Activated B cell treated with CpG ODN at 0.5 μM for 24 hours (primary cell): ENCODE results near the gene CTSC. TPM values are rescaled to one million over a fixed set of nuclear protein-coding genes. Genes with fewer than 3 reads are reported as not detected.

Source experiments
- ATAC-seq: fragments of 200-7000 bp; cut with Tn5 transposase; one replicate; pipeline ENCODE4 v1.10.0; 2021; ENCODE audit warnings: low read depth, mild to moderate bottlenecking, moderate library complexity
- CTCF ChIA-PET: fragments of 350-600 bp; sonication (Branson Sonifier 250); formaldehyde crosslinking; loops from one replicate; lab custom pipeline; 2021; ENCODE audit warnings: antibody characterized with exemption; lab: Charles Lee
- POLR2A ChIA-PET: fragments of 350-600 bp; sonication (Branson Sonifier 250); formaldehyde crosslinking; loops from one replicate; lab custom pipeline; 2021; ENCODE audit warnings: antibody characterized with exemption; lab: Charles Lee
- DNase-seq: peaks from one replicate; pipeline ENCODE4 v3.0.0; 2022
- H3K27ac Mint-ChIP-seq: one replicate; pipeline ENCODE4 v1.8.0; 2020; ENCODE audit warnings: mixed read lengths
- H3K27me3 Mint-ChIP-seq: one replicate; pipeline ENCODE4 v1.8.0; 2021; ENCODE audit warnings: mixed read lengths
- H3K36me3 Mint-ChIP-seq: one replicate; pipeline ENCODE4 v1.8.0; 2021; ENCODE audit warnings: low read depth, mixed read lengths
- H3K4me1 Mint-ChIP-seq: one replicate; pipeline ENCODE4 v1.8.0; 2021; ENCODE audit warnings: mixed read lengths
- H3K4me3 Mint-ChIP-seq: one replicate; pipeline ENCODE4 v1.8.0; 2020; ENCODE audit warnings: mild to moderate bottlenecking, mixed read lengths
- H3K9me3 Mint-ChIP-seq: one replicate; pipeline ENCODE4 v1.8.0; 2020; ENCODE audit warnings: mixed read lengths
- intact Hi-C: fragments of 100-400 bp; cut with micrococcal nuclease; formaldehyde crosslinking; loops from one replicate; pipeline ENCODE4 v1.15.1; 2024
- total RNA-seq: library from RNA; stranded (reverse); gene quantifications from 2 replicates; pipeline ENCODE4 v1.2.3, GENCODE V29; 2022
- TF ChIP-seq, protein P1 (sequence below): fragments of 200-600 bp; IDR thresholded peaks from one replicate; pipeline ENCODE4 v1.8.0; 2022; ENCODE audit warnings: antibody characterized with exemption, mild to moderate bottlenecking

CTSC gene
- total RNA-seq, 1 donor from 2014 or later, result 31.2 TPM

DNA sequence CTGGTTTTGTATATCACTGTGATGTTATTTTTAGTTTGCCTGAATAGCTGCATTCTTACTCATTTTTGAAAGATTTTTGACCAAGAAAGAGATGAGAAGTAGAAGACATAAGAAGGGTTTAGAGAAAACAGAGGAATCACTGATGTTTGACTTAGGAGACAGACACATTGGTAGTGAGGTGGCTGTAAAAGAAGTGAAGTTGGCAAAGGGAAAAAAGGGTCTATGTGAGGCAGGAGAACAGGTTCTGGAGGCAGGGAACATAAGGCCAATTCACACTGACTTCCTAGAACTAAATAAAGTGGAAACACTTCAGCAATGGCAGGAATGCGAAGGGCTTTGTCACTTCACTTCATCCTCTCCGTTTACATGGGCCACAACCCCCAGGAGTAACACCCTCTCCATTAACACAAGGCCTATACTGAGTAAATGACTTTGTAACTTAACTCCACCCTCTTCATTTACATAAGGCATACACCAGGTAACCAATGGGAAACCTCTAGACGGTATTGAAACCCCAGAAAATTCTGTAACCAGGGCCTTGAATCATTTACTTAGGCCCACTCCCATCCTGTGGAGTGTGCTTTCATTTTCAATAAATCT lies 36.5 kb downstream of the CTSC start:
- peak; percentile 71 for ATAC-seq
- peak overlapping the region; percentile 74 for H3K27ac Mint-ChIP-seq
- intact Hi-C loops, result no loop called here
- DNase-seq, result no peak
- POLR2A ChIA-PET, result no interaction called here
- H3K4me1 Mint-ChIP-seq, result peaks cover 24% of the 10 kb centered on the region
- peaks cover 51% of the 10 kb centered on the region for H3K36me3 Mint-ChIP-seq
- peak overlapping the region; percentile 39 for H3K4me3 Mint-ChIP-seq
- CTCF ChIA-PET, result no interaction called here
- no peaks in the 10 kb centered on the region for H3K9me3 Mint-ChIP-seq
- TF ChIP-seq, protein P1, sequence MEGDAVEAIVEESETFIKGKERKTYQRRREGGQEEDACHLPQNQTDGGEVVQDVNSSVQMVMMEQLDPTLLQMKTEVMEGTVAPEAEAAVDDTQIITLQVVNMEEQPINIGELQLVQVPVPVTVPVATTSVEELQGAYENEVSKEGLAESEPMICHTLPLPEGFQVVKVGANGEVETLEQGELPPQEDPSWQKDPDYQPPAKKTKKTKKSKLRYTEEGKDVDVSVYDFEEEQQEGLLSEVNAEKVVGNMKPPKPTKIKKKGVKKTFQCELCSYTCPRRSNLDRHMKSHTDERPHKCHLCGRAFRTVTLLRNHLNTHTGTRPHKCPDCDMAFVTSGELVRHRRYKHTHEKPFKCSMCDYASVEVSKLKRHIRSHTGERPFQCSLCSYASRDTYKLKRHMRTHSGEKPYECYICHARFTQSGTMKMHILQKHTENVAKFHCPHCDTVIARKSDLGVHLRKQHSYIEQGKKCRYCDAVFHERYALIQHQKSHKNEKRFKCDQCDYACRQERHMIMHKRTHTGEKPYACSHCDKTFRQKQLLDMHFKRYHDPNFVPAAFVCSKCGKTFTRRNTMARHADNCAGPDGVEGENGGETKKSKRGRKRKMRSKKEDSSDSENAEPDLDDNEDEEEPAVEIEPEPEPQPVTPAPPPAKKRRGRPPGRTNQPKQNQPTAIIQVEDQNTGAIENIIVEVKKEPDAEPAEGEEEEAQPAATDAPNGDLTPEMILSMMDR, result no peak
- no peaks in the 10 kb centered on the region for H3K27me3 Mint-ChIP-seq

DNA sequence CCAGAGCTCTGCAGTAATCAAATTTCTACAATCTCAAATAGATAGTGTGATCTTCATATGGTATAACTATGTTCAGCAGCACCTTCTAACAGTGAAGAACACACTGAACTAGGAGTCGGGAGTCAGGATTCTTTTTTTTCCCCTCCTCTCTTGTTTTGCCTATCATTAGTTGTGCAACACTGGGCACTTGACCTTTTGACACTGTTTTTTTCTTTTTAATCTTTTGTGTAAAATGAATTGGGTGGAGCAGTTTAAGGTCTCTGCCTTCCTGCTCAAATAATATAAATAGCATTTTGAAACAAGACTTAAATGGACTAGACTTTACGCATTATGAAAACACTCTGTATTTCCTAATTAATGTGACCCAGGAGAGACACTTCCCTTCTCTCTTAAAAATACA lies 39.7 kb downstream of the CTSC start:
- POLR2A ChIA-PET, result no interaction called here
- Mint-ChIP-seq H3K4me1 (peaks cover 20% of the 10 kb centered on the region), H3K27ac (no peak overlapping the region), H3K9me3 (no peaks in the 10 kb centered on the region), H3K4me3 (no peak overlapping the region), H3K36me3 (peaks cover 57% of the 10 kb centered on the region), H3K27me3 (no peaks in the 10 kb centered on the region)
- intact Hi-C loops, result no loop called here
- ATAC-seq (no peak), DNase-seq (no peak)
- CTCF ChIA-PET, result interaction anchor here (1.4 kb wide), 1 partner anchor 25 kb away, joined by 3 read pairs; no protein-coding TSS in a partner anchor
- TF ChIP-seq, protein P1, result no peak

DNA sequence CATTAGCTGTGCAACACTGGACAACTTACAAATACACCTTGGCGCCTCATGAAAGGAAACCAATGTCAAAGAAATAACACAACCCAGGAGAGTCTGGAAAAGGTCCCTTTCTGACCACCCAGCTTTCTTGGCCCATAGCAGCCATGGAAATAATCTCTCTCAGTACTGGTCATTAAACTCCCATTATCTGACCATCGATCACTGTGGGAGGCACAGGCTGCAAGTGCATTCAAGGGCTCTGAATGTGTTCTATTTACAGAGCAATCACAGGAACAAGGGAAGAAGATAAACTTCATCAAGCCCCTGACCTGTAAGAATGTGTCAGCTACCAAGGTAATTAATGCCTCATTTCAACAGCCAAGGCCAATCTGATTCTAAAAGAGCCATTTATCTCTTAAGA lies 40.1 kb downstream of the CTSC start:
- Mint-ChIP-seq H3K4me3 (no peak overlapping the region), H3K27me3 (no peaks in the 10 kb centered on the region), H3K9me3 (no peaks in the 10 kb centered on the region), H3K27ac (no peak overlapping the region), H3K4me1 (peaks cover 17% of the 10 kb centered on the region), H3K36me3 (peaks cover 57% of the 10 kb centered on the region)
- CTCF ChIA-PET, result interaction anchor here (1.4 kb wide), 1 partner anchor 26 kb away, joined by 3 read pairs; no protein-coding TSS in a partner anchor
- intact Hi-C loops, result no loop called here
- ATAC-seq (no peak), DNase-seq (no peak)
- TF ChIP-seq, protein P1, result no peak
- POLR2A ChIA-PET, result no interaction called here

DNA sequence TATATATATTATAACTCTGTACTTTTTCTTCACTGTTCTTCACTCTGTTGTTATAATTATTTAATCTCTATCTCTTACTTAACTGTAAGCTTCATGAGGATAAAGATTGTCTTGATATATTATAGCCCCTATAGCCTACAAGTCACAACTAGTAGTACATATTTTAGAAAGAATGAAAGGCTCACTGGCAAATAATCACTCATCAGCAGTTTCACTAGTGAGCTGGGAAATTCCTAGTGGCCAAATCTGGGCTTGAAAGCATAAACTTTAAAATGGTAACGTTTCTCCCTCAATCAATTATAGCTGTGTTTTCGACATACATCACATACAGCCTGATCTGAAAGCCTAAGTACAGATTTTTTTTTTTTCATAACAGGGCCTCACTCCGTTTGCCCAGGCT lies 42.5 kb downstream of the CTSC start:
- POLR2A ChIA-PET, result no interaction called here
- intact Hi-C loops, result no loop called here
- Mint-ChIP-seq H3K27me3 (no peaks in the 10 kb centered on the region), H3K27ac (no peak overlapping the region), H3K4me1 (peaks cover 2% of the 10 kb centered on the region), H3K9me3 (no peaks in the 10 kb centered on the region), H3K36me3 (peaks cover 56% of the 10 kb centered on the region), H3K4me3 (no peak overlapping the region)
- ATAC-seq, result no peak
- CTCF ChIA-PET, result no interaction called here
- DNase-seq, result no peak
- TF ChIP-seq, protein P1, result no peak

DNA sequence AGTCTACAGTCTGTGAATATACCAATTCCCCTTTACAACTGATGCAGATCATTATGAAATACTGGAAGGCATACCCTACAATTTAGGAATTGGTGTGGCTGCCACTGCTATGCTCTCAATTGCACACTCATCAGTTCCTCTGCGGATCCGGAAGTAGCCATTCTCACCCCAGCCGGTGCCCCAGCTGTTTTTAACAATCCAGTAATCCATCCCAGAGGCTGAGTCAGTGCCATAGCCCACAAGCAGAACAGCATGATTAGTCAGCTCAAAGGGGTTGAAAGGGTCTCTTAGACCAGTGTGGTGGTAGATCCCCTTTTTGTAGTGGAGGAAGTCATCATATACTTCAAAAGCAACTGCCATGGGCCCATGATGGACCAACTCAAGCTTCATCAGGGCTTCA lies 43.6 kb downstream of the CTSC start:
- TF ChIP-seq, protein P1, result no peak
- intact Hi-C loops, result no loop called here

More for the DNA sequence above, 43.6 kb downstream of the CTSC start:
- Mint-ChIP-seq H3K27ac (no peak overlapping the region), H3K27me3 (no peaks in the 10 kb centered on the region), H3K9me3 (no peaks in the 10 kb centered on the region), H3K36me3 (peaks cover 51% of the 10 kb centered on the region), H3K4me1 (peaks cover 2% of the 10 kb centered on the region), H3K4me3 (no peak overlapping the region)
- no peak for ATAC-seq
- no peak for DNase-seq
- POLR2A ChIA-PET, result no interaction called here
- CTCF ChIA-PET, result no interaction called here
